Measurements from ENCODE around the gene ZFAND2A. TPM values are rescaled to one million over a fixed set of nuclear protein-coding genes. Genes with fewer than 3 reads are reported as not detected.

ZFAND2A gene
- polyA plus RNA-seq, 2 of the 4 experiments (the other 2 are of a cell fraction): 44.1 to 88.6 TPM

DNA sequence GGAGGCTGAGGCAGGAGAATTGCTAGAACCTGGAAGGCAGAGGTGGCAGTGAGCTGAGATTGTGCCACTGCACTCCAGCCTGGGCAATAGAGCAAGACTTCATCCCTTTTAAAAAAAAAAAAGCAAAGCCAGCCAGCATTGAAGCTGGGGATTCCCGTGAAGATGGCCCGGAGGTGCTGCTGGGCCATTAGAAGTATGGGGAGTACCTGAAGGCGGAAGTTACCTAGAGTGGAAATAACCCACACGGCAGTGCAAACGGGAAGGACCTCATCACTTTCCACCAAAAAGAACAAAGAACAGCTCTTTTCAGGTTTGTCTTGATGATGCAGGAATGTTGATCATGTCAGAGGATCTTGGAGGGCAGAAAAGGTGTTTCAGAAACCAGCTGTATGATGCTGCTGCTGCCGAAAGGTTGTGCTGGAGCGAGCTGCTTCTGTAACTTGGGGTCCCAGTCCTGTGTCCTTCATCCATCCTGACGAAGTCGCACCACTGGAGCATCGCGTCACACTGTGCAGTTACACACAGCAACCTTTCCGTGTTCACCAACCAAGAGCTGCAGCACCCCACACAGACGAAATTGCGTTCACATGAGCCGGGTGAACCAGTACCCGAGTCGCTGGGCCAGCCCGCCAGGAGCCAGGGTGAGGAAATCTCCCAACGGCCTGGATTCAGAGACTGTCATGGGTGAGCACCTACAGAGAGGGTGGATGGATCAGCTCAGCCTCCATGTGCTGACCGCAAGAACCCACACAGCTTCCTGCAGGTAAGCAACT, 8.2 kb downstream of the ZFAND2A start:
- POLR2A ChIA-PET: no interaction called here
- no peak for DNase-seq (ENCODE audit: low read depth in 1 of 2, low spot score in 1 of 2)
- H3K9me3 ChIP-seq: no peaks in the 10 kb centered on the region
- TF ChIP-seq CBX2 (IDR thresholded peaks at IDR 0.05; ENCODE audit: borderline replicate concordance, low read depth): no peak
- no peak for TF ChIP-seq FOXS1 (CRISPR knock-in tag; IDR thresholded peaks at IDR 0.05)
- TF ChIP-seq ZFP36 (IDR thresholded peaks at IDR 0.05; ENCODE audit: borderline replicate concordance, partially characterized antibody): no peak
- no peak for TF ChIP-seq JUN (IDR thresholded peaks at IDR 0.05)
- TF ChIP-seq RAD21 (conservative IDR thresholded peaks at IDR 0.05 in 1 of 2, IDR thresholded peaks at IDR 0.05 in 1 of 2): no peak
- TF ChIP-seq, protein P1, sequence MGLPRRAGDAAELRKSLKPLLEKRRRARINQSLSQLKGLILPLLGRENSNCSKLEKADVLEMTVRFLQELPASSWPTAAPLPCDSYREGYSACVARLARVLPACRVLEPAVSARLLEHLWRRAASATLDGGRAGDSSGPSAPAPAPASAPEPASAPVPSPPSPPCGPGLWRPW (IDR thresholded peaks at IDR 0.05): no peak
- no peak for TF ChIP-seq TP53 (CRISPR knock-in tag; IDR thresholded peaks at IDR 0.05)
- TF ChIP-seq, protein P2, sequence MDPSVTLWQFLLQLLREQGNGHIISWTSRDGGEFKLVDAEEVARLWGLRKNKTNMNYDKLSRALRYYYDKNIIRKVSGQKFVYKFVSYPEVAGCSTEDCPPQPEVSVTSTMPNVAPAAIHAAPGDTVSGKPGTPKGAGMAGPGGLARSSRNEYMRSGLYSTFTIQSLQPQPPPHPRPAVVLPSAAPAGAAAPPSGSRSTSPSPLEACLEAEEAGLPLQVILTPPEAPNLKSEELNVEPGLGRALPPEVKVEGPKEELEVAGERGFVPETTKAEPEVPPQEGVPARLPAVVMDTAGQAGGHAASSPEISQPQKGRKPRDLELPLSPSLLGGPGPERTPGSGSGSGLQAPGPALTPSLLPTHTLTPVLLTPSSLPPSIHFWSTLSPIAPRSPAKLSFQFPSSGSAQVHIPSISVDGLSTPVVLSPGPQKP (IDR thresholded peaks at IDR 0.05; ENCODE audit: low read depth, low read length): no peak
- no peak for TF ChIP-seq HOXA7 (CRISPR knock-in tag; IDR thresholded peaks at IDR 0.05)
- no peak for TF ChIP-seq RCOR1 (IDR thresholded peaks at IDR 0.05; ENCODE audit: low read depth, low read length)
- H3K4me3 ChIP-seq: no peak overlapping the region
- CTCF ChIA-PET: interaction anchor here (1.0 to 4.3 kb wide), 4 partner anchors 9 to 159 kb away, joined by 4 to 13 read pairs (median 7); a partner anchor contains a TSS
- no peak for ATAC-seq
- 89% methylated on average over 20 of the region's 20 CpGs for WGBS (ENCODE audit: missing lambda C conversion rate)
- H3K4me2 ChIP-seq: no peak overlapping the region
- FAIRE-seq: no peak
- H3K27ac ChIP-seq: no peak overlapping the region
- peaks cover 16% of the 10 kb centered on the region for H3K4me1 ChIP-seq

DNA sequence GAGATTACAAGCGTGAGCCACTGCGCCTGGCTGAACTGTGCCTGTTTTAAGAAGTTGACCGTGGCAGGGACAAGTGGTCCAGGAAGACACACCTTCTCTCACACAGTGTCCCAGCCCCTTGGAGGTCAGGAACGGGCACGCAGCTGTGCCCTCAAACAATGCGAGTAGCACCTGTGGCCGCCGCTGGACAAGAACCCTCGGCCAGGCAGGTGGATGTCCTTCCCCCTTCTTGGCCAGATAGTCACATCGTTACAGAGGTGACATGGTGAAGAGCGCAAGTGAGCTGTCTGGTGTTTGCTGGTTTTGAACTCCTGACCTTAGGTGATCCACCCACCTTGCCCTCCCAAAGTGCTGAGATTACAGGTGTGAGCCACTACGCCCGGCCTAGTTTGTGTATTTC, 8.8 kb downstream of the ZFAND2A start:
- H3K9me3 ChIP-seq: no peaks in the 10 kb centered on the region
- TF ChIP-seq POLR2AphosphoS2 (conservative IDR thresholded peaks at IDR 0.05; ENCODE audit: low read length) (no peak), HDAC2 (IDR thresholded peaks at IDR 0.05) (no peak), KDM1A (IDR thresholded peaks at IDR 0.05; ENCODE audit: low read depth) (no peak), HOXB5 (CRISPR knock-in tag; IDR thresholded peaks at IDR 0.05) (no peak), TP53 (CRISPR knock-in tag; IDR thresholded peaks at IDR 0.05) (no peak), EP300 (IDR thresholded peaks at IDR 0.05) (no peak), PHF8 (IDR thresholded peaks at IDR 0.05; ENCODE audit: borderline replicate concordance, low read depth) (no peak), JUN (IDR thresholded peaks at IDR 0.05) (no peak)
- TF ChIP-seq, protein P2 (IDR thresholded peaks at IDR 0.05; ENCODE audit: low read depth, low read length): no peak
- TF ChIP-seq, protein P3, sequence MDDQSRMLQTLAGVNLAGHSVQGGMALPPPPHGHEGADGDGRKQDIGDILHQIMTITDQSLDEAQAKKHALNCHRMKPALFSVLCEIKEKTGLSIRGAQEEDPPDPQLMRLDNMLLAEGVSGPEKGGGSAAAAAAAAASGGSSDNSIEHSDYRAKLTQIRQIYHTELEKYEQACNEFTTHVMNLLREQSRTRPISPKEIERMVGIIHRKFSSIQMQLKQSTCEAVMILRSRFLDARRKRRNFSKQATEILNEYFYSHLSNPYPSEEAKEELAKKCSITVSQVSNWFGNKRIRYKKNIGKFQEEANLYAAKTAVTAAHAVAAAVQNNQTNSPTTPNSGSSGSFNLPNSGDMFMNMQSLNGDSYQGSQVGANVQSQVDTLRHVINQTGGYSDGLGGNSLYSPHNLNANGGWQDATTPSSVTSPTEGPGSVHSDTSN (IDR thresholded peaks at IDR 0.05): no peak
- TF ChIP-seq, protein P4, sequence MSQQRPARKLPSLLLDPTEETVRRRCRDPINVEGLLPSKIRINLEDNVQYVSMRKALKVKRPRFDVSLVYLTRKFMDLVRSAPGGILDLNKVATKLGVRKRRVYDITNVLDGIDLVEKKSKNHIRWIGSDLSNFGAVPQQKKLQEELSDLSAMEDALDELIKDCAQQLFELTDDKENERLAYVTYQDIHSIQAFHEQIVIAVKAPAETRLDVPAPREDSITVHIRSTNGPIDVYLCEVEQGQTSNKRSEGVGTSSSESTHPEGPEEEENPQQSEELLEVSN (IDR thresholded peaks at IDR 0.05; ENCODE audit: borderline replicate concordance, low read depth): no peak
- TF ChIP-seq, protein P5, sequence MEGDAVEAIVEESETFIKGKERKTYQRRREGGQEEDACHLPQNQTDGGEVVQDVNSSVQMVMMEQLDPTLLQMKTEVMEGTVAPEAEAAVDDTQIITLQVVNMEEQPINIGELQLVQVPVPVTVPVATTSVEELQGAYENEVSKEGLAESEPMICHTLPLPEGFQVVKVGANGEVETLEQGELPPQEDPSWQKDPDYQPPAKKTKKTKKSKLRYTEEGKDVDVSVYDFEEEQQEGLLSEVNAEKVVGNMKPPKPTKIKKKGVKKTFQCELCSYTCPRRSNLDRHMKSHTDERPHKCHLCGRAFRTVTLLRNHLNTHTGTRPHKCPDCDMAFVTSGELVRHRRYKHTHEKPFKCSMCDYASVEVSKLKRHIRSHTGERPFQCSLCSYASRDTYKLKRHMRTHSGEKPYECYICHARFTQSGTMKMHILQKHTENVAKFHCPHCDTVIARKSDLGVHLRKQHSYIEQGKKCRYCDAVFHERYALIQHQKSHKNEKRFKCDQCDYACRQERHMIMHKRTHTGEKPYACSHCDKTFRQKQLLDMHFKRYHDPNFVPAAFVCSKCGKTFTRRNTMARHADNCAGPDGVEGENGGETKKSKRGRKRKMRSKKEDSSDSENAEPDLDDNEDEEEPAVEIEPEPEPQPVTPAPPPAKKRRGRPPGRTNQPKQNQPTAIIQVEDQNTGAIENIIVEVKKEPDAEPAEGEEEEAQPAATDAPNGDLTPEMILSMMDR (IDR thresholded peaks at IDR 0.05): no peak
- POLR2A ChIA-PET: no interaction called here
- H3K4me3 ChIP-seq: no peak overlapping the region
- CTCF ChIA-PET: interaction anchor here (1.1 to 4.3 kb wide), 4 partner anchors 8 to 158 kb away, joined by 5 to 13 read pairs (median 8); a partner anchor contains a TSS
- no peak overlapping the region for H3K27ac ChIP-seq
- ATAC-seq (no peak), FAIRE-seq (no peak), DNase-seq (ENCODE audit: low read depth in 1 of 2, low spot score in 1 of 2) (no peak)
- peaks cover 10% of the 10 kb centered on the region for H3K4me1 ChIP-seq
- no peak overlapping the region for H3K4me2 ChIP-seq
- WGBS (ENCODE audit: missing lambda C conversion rate): 91% methylated on average over 13 of the region's 13 CpGs
